Fibroblast of mammary gland (primary cell): ENCODE results near the gene OSBPL6.

Experiments
- DNase-seq: peaks from one replicate; pipeline ENCODE4 v3.0.0-alpha.2; 2010; ENCODE audit warnings: low read depth
- H3K4me3 ChIP-seq: 2 replicates; pipeline ENCODE4 v1.5.1; 2011; ENCODE audit warnings: low read depth, mild to moderate bottlenecking, low read length, moderate library complexity; ENCODE audit not compliant: control insufficient read depth
- TF ChIP-seq, protein P1 (sequence below): conservative IDR thresholded peaks from 2 replicates; pipeline ENCODE4 v1.5.1; 2011; ENCODE audit warnings: low read depth, low read length, inconsistent platforms; ENCODE audit not compliant: control insufficient read depth, insufficient read depth

OSBPL6 gene

GRCh38 chr2:178270338-178270737 lies 76.0 kb downstream of the OSBPL6 start:
- H3K4me3 ChIP-seq, result no peak overlapping the region
- no peak for DNase-seq
- TF ChIP-seq, protein P1, sequence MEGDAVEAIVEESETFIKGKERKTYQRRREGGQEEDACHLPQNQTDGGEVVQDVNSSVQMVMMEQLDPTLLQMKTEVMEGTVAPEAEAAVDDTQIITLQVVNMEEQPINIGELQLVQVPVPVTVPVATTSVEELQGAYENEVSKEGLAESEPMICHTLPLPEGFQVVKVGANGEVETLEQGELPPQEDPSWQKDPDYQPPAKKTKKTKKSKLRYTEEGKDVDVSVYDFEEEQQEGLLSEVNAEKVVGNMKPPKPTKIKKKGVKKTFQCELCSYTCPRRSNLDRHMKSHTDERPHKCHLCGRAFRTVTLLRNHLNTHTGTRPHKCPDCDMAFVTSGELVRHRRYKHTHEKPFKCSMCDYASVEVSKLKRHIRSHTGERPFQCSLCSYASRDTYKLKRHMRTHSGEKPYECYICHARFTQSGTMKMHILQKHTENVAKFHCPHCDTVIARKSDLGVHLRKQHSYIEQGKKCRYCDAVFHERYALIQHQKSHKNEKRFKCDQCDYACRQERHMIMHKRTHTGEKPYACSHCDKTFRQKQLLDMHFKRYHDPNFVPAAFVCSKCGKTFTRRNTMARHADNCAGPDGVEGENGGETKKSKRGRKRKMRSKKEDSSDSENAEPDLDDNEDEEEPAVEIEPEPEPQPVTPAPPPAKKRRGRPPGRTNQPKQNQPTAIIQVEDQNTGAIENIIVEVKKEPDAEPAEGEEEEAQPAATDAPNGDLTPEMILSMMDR, result no peak

GRCh38 chr2:178271094-178271493 lies 76.8 kb downstream of the OSBPL6 start:
- no peak overlapping the region for H3K4me3 ChIP-seq
- TF ChIP-seq, protein P1, result no peak

GRCh38 chr2:178271629-178272333 lies 77.5 kb downstream of the OSBPL6 start:
- H3K4me3 ChIP-seq, result no peak overlapping the region
- TF ChIP-seq, protein P1, result no peak
- DNase-seq, result peak; percentile 87

More at GRCh38 chr2:178271094-178271493, 76.8 kb downstream of the OSBPL6 start:
- DNase-seq, result no peak

DNA sequence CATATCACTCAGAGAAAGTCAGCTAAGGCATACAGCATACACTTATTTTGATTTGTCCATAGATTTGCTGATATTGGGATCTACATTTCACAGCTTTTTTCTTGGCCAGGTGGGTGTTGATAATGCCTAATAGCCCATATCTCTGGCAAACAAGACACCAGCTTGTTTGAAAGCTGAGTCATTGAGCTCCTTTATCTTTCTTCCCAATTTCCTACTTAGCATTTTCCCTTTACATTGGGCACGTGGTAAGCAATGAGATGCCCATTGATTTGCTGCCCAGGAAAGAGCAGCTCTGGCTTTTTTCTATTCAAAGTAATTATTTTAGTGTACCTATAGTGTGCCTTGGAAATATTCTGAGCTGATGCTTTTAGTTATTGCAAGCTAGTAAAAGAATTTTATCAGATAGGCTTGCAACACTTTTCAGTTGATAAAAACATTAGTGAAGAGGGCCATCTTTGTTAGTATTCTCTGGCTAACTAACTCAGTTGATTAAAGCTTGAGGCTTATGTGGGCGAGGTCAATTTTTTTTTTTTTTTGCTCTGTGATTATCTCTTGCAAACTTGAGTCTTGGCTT lies 79.6 kb downstream of the OSBPL6 start:
- TF ChIP-seq, protein P1, result no peak
- H3K4me3 ChIP-seq, result no peak overlapping the region
- no peak for DNase-seq

DNA sequence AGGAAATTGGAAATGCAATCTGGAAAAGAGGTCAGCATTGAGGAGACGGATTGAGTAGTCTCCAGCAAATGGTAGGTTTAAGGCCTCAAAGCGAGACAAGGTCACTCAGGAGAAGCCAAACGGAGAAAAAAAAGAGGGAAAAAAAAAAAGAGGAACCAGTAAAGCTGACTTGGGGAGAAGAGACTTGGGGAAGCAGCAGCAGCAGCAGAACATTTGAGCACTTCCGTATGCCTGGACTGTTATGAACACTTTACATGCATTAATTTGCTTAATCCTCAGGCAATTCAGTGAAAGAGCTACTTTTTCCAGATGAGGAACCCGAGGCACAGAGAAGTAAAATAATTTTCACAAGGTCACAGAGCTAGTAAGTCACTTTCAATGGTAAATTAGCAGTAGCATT lies 81.3 kb downstream of the OSBPL6 start:
- no peak for DNase-seq
- no peak overlapping the region for H3K4me3 ChIP-seq
- TF ChIP-seq, protein P1, result no peak

GRCh38 chr2:178277741-178278197 lies 83.5 kb downstream of the OSBPL6 start:
- TF ChIP-seq, protein P1, result no peak
- no peak overlapping the region for H3K4me3 ChIP-seq
- DNase-seq, result peak; percentile 65
